8988T (cell line): ENCODE results near the gene SSBP4.

ENCODE experiments used
- DNase-seq: peaks from one replicate; pipeline ENCODE4 v3.0.0; 2011

The SSBP4 gene

GRCh38 chr19:18434411-18435175 is 15.4 kb downstream of the SSBP4 start:
- peak; percentile 56 for DNase-seq

DNA sequence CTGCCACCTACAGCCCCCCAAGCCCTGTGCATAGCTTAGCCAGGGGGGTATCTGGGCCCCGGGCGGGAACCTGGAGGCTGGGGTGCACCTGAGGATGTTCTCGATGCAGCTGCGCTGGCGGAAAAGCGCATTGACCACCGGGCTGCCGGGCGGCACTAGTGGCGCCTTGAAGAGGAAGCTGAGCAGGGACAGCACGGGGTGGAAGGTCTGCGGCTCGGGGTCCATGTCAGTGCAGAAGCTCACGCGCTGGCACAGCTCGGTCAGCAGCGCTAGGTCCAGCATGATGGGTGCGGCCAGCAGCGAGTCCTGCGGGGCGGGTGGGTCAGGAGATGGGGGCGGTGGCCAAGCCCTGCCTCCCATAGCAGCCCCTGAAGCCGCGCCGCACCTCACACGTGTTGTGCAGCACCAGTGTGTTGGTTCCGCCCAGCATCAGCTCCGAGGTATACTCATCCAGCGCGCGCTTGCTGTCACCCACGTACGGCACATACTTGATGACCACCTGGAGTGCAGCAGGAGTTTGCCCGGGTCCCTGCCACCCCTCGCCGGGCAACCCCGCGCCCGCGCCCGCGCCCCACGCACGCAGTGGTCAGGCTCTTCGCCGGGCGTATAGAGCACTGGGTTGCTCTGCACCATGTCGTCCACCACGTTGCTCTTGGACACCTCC is 16.1 kb downstream of the SSBP4 start:
- DNase-seq: peak; percentile 56

DNA sequence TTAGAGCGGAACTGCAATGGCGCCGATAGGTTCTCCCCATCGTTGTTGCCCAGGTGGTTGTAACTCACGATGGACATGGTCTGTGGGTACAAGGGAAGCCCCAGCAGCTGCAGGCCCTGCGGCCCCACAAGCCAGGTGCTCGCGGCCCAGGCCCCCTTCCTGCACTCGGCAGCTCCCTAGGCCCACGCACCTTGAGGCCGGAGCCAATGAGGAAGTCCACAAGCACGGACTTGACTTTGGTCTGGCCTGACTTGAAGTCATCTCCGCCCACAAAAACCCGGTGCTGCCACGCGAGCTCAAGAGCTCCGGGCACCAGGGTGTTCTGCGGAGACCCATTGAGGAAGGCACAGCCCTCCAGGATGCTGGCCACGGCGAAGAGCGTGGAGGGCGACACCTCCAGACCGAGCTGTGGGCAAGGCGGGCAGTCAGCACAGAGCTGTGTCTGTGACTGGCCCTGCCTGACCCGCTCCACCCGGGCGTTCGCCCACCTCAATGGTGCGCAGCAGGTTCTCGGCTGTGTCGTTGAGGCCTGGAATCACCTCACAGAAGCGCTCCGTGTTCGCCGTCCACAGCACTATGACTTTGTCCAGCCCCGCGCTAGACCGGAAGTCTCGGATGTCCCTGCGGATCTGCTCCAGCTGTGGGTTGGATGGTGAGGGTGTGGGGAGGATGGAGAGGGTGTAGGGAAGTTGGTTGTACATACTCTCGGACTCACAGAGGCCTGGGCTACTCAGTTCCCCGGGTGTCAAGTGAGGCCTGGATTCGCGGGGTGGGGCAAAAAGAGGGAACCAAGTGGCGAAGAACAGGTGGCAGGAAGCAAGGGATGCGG is 16.9 kb downstream of the SSBP4 start:
- DNase-seq: peak; percentile 52

GRCh38 chr19:18436671-18437490 is 17.7 kb downstream of the SSBP4 start:
- peak; percentile 94 for DNase-seq

- DNase-seq: peak; percentile 50
These were observed 18.5 kb downstream of the SSBP4 start, which contains the start of gene ISYNA1 for GRCh38 chr19:18437491-18438330. ISYNA1 (minus strand) TSS chr19:18438133; CDS start chr19:18437979, 154 bp downstream.

- DNase-seq: peak; percentile 80
These were observed 19.3 kb downstream of the SSBP4 start for GRCh38 chr19:18438331-18439024.

DNA sequence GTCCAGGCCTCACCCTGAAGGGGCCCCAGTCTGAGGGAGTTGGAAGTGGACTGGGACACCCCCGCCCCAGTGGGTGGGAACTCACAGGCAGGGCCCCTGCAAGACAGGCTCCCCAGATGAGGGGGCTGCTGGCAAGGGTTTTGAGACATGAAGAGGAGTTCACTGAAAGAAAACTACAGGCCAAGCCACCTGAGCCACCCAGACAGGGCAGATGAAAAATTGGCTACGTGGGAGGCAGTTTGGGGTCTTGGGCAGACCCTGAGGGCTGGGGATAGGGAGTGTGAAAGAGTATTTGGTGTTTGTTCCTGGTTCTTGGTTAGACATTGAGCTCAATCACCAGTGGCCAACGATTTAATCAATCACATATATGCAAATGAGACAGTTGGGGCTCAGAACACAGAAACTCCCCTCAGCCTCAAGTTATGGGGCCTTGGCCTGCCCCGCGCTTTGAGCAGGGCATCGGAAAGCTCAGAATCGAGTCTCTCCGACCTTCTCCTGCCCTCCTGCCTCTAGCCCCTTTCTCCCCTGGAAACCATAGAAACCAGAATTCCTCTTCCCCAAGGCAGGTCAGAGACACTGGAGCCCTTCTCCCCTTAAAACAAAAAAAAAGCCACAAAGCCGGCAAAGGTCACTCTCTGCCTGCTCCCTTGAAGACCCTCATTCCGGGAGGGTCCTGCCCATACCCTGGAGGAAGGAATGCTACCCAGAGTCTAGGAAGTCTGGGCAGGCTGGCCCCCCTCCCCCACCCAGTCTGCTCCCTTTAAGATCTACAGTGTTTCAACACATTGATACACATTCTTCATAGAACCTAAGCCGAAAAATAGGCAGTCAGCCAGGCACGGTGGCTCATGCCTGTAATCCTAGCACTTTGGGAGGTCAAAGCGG is 20.1 kb downstream of the SSBP4 start:
- DNase-seq: peak; percentile 35

DNA sequence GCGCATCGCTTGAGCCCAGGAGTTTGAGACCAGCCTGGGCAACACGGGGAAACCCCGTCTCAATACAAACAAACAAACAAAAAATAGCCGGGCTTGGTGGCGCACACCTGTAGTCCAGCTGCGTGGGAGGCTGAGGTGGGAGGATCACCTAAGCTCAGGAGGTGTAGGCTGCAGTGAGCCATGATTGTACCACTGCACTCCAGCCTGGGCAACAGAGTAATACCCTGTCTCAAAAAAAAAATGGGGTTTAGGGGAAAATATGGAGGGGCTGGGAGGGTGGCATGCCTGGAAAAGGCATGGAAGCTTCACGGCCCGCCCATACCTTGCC is 20.7 kb downstream of the SSBP4 start:
- DNase-seq: no peak

DNA sequence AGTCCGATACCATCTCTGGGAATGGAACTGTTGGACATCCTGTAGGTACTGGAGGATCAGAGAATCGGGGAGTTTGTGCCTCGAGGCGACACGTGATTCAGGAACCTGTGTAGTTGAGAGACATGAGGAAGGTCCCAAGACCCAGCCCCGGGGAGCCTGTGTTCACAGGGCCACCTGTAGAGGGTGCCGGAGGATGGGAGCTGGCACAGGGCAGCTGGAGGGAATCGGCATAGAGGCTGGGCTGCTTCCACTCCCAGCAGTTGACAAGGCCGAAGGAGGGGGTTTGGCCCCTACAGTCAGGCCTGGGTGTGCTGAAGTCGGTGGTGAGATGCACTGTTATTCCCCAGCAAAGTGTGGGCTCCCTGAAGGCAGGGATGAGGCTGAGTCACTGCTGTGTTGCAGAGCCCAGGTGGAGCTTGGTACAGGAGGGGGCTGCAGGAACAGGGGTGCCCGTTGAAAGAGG is 21.2 kb downstream of the SSBP4 start:
- DNase-seq: peak; percentile 97

DNA sequence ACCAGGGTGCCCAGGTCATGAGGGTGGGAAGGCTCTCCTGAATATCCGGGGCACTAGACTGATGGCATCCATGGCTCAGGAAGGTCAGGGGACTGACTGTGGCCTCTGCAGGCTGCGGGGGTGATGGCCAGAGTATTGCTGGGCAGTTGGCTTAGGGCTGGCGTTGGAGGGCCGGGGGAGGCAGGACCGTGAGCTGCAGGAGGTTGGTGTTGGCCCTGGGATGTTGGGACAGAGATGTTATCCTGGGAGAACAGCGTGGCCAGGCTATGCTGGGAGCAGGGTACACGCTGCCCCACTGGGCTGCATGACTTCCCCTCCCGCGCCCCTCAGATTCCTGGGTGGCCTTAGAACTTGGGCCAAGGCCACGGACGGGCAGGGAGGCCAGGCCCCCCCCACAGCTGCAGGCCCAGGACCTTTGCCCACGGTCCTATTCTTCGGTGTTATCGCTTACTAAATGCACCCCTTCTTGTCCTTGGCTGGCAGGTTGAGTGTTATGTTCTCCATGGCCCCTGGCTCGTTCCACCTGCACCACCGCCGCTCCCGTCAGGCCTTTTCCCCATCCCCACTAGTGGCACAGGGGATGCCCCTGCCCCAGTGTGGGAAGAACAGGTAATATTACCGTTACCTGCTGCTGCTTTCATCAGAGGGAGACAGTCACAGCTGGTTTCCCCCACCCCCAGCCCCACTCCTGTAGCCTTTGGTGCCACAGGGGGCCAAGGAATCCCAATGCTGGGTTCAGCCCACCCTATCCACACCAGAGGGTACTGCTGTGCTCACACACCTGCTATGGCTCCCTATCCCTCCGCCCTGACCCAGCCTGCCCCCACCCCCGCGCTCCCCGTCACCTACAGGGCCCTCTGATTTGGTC is 22.0 kb downstream of the SSBP4 start:
- peak; percentile 37 for DNase-seq

DNA sequence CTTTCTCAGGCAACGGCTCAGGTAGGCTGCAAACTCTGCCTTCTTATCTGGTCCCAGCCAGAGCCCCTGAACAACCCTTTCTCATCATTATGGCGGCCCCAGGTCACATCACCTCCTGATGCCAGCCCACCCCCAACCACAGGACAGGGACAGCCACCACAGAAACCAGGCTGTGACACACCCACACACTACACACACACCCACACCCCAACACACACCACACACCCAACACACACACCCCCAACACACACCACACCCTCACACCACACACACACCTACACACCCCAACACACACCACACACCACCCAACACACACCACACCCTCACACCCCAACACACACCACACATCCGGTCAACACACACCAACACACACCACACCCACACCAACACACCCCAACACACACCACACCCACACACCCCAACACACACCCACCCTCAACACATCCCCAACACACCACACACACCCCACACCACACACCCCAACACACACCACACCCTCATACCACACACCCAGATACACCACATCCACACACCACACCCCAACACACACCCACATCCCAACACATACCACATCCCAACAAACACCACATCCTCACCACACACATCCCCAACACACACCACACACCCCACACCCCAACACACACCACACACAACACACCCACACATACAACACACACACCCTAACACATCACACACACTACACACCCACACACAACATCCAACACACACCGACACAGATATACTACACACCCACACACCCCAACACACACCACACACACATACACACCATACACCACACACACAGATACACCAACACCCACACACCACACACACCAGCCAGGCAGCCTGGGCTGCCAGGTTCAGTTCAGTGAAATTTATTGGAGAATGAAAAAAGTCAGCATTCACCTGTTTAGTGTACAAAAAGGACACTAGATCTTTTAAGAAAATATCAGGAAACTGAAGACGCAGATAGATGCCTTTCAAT is 22.9 kb downstream of the SSBP4 start:
- no peak for DNase-seq

GRCh38 chr19:18442941-18443340 is 23.7 kb downstream of the SSBP4 start:
- no peak for DNase-seq

DNA sequence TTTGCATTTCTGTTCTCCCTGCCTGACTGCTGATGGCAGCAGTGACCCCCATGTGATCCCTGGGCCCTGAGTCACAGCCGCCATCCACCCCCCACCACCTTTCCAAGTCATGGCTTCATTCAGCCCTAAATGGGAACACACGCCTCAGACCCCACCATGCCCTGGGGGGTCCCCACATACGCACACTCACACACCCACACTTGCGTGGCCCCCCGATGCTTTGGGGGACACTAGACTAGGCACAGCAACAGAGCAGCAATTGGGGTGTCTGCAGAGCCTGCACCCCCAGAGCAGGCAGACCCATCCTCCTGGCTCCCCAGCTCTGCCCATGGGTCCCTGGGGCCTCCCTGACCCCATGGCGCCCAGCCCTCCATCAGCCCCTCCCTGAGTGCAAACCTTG is 24.2 kb downstream of the SSBP4 start:
- no peak for DNase-seq

DNA sequence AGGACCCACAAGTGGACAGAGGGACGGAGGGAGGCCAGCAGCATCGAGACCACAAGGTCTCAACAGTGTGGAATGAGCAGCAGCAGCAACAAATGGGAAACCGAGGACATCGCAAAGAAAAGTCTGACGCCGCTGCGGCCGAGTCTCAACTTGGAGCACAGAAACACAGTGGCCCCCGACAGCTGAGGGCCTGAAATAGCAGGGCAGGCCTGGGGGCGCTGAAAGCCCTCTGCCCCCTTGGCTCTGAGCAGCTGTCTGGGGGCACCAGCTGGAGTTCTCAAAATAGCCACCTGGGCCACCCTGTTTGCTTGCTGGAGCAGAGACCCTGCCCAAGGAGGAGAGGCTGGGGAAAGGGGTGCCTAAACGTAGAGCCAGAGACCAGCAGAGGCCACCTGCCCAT is 24.6 kb downstream of the SSBP4 start:
- DNase-seq: no peak

- DNase-seq: no peak
These were observed 25.3 kb downstream of the SSBP4 start for GRCh38 chr19:18444513-18444912.

- no peak for DNase-seq
These were observed 26.2 kb downstream of the SSBP4 start for GRCh38 chr19:18445262-18445948.
